Thoracic aorta (tissue), 2 donors: ENCODE data around the gene MGAT5. TPM values are rescaled to one million over a fixed set of nuclear protein-coding genes. Genes with fewer than 3 reads are reported as not detected.

ENCODE experiments used
- ATAC-seq: fragments of 150-250 bp; one replicate; pipeline ENCODE4 v1.8.0; 2017; ENCODE audit warnings: low read depth; ENCODE audit not compliant: insufficient number of reproducible peaks, low FRiP score
- DNase-seq: peaks from one replicate; pipeline ENCODE4 v3.0.0-alpha.2; 2020; ENCODE audit warnings: low spot score
- H3K27ac ChIP-seq, 2 donors: fragments of 200-600 bp; sonication (generic); 1 replicate in 1 of 2; 2 replicates in 1 of 2; pipeline ENCODE4 v1.5.1; 2016; ENCODE audit warnings: mild to moderate bottlenecking in 2 of 2, moderate library complexity in 2 of 2
- H3K27me3 ChIP-seq: fragments of 200-600 bp; sonication (generic); replicated peaks from 2 replicates; pipeline ENCODE4 v1.6.0; 2016; ENCODE audit warnings: mild to moderate bottlenecking; ENCODE audit not compliant: insufficient read depth
- H3K36me3 ChIP-seq: fragments of 200-600 bp; sonication (generic); one replicate; pipeline ENCODE4 v1.5.1; 2016
- H3K4me1 ChIP-seq, 2 donors: fragments of 200-600 bp; sonication (generic); 1 replicate in 1 of 2; 2 replicates in 1 of 2; pipeline versions ENCODE4 v1.5.1 to v1.6.0; 2016; ENCODE audit warnings: low read depth in 2 of 2, mild to moderate bottlenecking in 1 of 2; ENCODE audit not compliant: control insufficient read depth in 1 of 2
- H3K4me3 ChIP-seq: fragments of 200-600 bp; sonication (generic); 2 replicates; pipeline ENCODE4 v1.5.1; 2016; ENCODE audit warnings: mild to moderate bottlenecking
- H3K9me3 ChIP-seq: fragments of 200-600 bp; sonication (generic); 2 replicates; pipeline ENCODE4 v1.5.1; 2016
- CTCF ChIP-seq: fragments of 200-600 bp; sonication (generic); IDR thresholded peaks from one replicate; pipeline ENCODE4 v1.5.1; 2019; ENCODE audit warnings: antibody characterized with exemption
- total RNA-seq, 2 donors: library from RNA; depleted of rRNA; stranded (reverse); fragments of >200 nt; gene quantifications; one replicate each; pipeline versions ENCODE4 v1.1.0 to v1.2.3, GENCODE V29; 2016

Gene MGAT5
- total RNA-seq, 2 donors from 2014 or later = 43.9 to 95.3 TPM

DNA sequence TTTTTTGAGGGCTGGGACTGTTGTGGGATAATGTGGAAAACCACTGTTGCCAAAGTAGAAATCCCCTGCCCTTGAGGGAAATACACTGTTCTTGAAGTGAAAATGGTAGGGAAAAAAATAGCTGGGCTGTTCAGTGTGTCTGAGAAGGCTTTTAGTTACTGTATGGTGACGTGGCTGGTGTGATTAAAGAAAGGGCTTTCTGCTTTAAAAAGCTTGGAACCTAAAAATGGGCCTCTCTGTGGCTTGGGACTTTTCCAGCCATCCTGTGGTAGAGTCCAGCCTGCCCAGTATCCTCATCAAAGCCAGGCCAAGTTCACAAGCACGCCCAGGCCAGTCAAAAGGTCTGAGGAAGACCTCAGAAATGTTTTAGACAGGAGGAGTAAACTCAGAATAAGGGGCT, 6.8 kb downstream of the MGAT5 start:
- peaks cover 41 to 50% of the 10 kb centered on the region in 2 donors for H3K4me1 ChIP-seq
- ATAC-seq (peak; percentile 73), DNase-seq (no peak)

DNA sequence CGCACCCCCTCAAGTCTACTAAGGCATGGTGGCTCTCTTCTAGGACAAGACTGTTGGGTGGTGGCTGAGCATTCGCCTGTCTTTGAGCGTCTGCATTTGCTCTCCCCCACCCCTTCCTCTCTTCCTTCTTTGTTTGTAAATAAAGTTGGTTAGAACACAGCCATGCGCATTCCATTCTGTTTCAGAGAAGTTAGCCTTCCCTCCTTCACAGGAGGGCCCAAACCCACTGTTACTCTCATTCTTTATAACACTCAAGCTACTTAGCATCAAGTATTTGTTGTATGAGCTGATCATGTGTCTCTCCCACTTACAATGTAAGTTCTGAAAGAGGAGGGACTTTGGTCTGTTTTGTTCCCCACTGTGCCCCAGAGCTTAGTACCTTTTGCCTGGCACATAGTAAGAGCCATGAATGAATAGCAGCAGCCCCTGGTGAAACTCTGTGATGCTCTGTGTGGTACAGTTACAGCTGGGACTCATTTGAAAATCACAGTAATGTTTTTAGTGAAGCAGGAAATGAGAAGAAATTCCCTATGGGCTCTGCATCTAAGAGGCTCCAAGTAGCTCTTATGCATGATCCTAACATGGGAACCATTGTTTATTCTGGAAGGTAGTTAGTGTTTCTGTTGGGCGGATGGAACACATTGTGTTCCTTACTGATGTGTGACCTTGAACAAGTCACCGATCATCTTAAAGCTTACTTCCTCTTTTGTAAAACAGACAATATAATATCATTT, 7.7 kb downstream of the MGAT5 start:
- DNase-seq (no peak), ATAC-seq (peak; percentile 25)
- no peaks in the 10 kb centered on the region for H3K9me3 ChIP-seq
- H3K36me3 ChIP-seq = no peaks in the 10 kb centered on the region
- H3K27ac ChIP-seq = peak overlapping the region; percentile 36 to 61
- TF ChIP-seq CTCF = no peak
- H3K27me3 ChIP-seq = no peaks in the 10 kb centered on the region
- H3K4me1 ChIP-seq = peaks cover 41 to 50% of the 10 kb centered on the region in 2 donors
- no peak overlapping the region for H3K4me3 ChIP-seq

More for the DNA sequence above, 6.8 kb downstream of the MGAT5 start:
- no peaks in the 10 kb centered on the region for H3K36me3 ChIP-seq
- no peaks in the 10 kb centered on the region for H3K9me3 ChIP-seq
- no peaks in the 10 kb centered on the region for H3K27me3 ChIP-seq
- peak overlapping the region; percentile 36 to 61 for H3K27ac ChIP-seq
- no peak for TF ChIP-seq CTCF
- no peak overlapping the region for H3K4me3 ChIP-seq

DNA sequence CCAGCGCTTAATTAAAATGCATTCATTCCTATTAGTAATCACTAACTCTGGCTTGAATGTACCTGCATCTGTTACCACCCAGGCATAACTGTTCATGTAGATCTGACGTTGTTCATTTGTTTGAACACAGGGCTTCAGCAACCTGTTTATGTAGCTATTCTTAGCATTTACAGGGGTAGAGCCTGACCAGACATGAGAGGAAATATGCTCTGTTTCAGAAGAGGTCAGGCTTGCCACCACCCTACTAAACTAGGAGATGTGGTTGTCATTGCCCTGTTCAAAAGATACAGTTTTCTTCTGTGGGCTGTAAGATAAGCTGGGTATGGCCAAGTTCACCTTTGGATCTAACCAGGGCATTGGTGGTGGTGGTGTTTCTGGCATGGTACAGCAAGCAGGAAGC, 8.8 kb downstream of the MGAT5 start:
- no peak for DNase-seq
- H3K4me3 ChIP-seq = no peak overlapping the region
- H3K27me3 ChIP-seq = no peaks in the 10 kb centered on the region
- H3K36me3 ChIP-seq = no peaks in the 10 kb centered on the region
- H3K27ac ChIP-seq = no peak overlapping the region
- no peak for ATAC-seq
- peaks cover 41 to 50% of the 10 kb centered on the region in 2 donors for H3K4me1 ChIP-seq
- TF ChIP-seq CTCF = no peak
- no peaks in the 10 kb centered on the region for H3K9me3 ChIP-seq

GRCh38 chr2:134268265-134268664, 14.4 kb downstream of the MGAT5 start:
- H3K36me3 ChIP-seq = no peaks in the 10 kb centered on the region
- no peak for ATAC-seq

DNA sequence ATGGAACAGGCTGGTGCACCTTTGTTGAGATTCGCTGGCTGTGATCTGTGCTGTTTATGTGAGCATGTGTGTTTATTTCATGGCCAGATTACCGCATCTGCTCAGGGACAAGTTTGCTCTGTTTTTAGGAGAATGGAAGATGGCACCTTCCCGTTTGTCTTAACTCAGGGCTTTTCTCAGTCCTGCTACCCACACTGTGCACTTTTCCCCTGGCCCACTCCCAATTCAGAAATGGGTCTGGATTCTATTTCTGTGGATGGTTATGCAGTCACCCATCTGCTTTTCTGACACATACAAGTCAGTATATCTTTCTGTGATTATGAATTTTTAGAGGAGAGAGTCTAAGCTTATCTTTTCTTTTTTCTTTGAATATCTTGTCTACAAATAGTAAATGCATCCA, 15.4 kb downstream of the MGAT5 start:
- no peaks in the 10 kb centered on the region for H3K36me3 ChIP-seq
- no peak for TF ChIP-seq CTCF
- no peaks in the 10 kb centered on the region for H3K9me3 ChIP-seq
- no peaks in the 10 kb centered on the region for H3K27me3 ChIP-seq
- H3K4me3 ChIP-seq = no peak overlapping the region
- ATAC-seq (no peak), DNase-seq (no peak)
- H3K4me1 ChIP-seq = peaks cover 0 to 8% of the 10 kb centered on the region in 2 donors
- no peak overlapping the region for H3K27ac ChIP-seq

More at GRCh38 chr2:134268265-134268664, 14.4 kb downstream of the MGAT5 start:
- no peak overlapping the region for H3K27ac ChIP-seq
- DNase-seq = no peak
- H3K9me3 ChIP-seq = no peaks in the 10 kb centered on the region
- no peaks in the 10 kb centered on the region for H3K27me3 ChIP-seq
- TF ChIP-seq CTCF = no peak
- peaks cover 0 to 8% of the 10 kb centered on the region in 2 donors for H3K4me1 ChIP-seq
- H3K4me3 ChIP-seq = no peak overlapping the region
